Nephron (organoid): ENCODE results near the gene TBC1D12.

Source experiments
- H3K27ac Mint-ChIP-seq, 3 experiments: 2 replicates each; pipeline ENCODE4 v1.8.0; 2020; ENCODE audit warnings: mixed read lengths in 3 of 3, mild to moderate bottlenecking in 2 of 3, moderate library complexity in 1 of 3
- H3K27me3 Mint-ChIP-seq: 2 replicates; pipeline ENCODE4 v1.8.0; 2021; ENCODE audit warnings: low read depth, mild to moderate bottlenecking, moderate library complexity, mixed read lengths
- H3K36me3 Mint-ChIP-seq: 2 replicates; pipeline ENCODE4 v1.8.0; 2020; ENCODE audit warnings: low read depth, mixed read lengths
- H3K4me1 Mint-ChIP-seq: 2 replicates; pipeline ENCODE4 v1.8.0; 2020; ENCODE audit warnings: mixed read lengths
- H3K4me3 Mint-ChIP-seq, 3 experiments: 2 replicates each; pipeline ENCODE4 v1.8.0; 2020; ENCODE audit warnings: mild to moderate bottlenecking in 3 of 3, mixed read lengths in 3 of 3, moderate library complexity in 2 of 3
- H3K9me3 Mint-ChIP-seq: 2 replicates; pipeline ENCODE4 v1.8.0; 2020; ENCODE audit warnings: mixed read lengths
- CTCF ChIP-seq, 3 experiments: fragments of 200-600 bp; sonication (generic); IDR thresholded peaks; one replicate each; pipeline ENCODE4 v1.5.0; 2021; ENCODE audit warnings: antibody characterized with exemption in 3 of 3; ENCODE audit not compliant: unreplicated experiment in 3 of 3

The TBC1D12 gene

GRCh38 chr10:94420998-94421528 lies 18.7 kb downstream of the TBC1D12 start:
- H3K27ac Mint-ChIP-seq = no peak overlapping the region
- H3K36me3 Mint-ChIP-seq = peaks cover 7% of the 10 kb centered on the region
- no peak overlapping the region for H3K4me3 Mint-ChIP-seq
- TF ChIP-seq CTCF (IDR thresholded peaks at IDR 0.05; ENCODE audit: unreplicated experiment in 3 of 3) = no peak
- no peaks in the 10 kb centered on the region for H3K27me3 Mint-ChIP-seq
- peaks cover 11% of the 10 kb centered on the region for H3K9me3 Mint-ChIP-seq
- peaks cover 24% of the 10 kb centered on the region for H3K4me1 Mint-ChIP-seq

GRCh38 chr10:94423627-94424026 lies 21.3 kb downstream of the TBC1D12 start:
- no peaks in the 10 kb centered on the region for H3K27me3 Mint-ChIP-seq
- TF ChIP-seq CTCF (IDR thresholded peaks at IDR 0.05; ENCODE audit: unreplicated experiment in 3 of 3) = no peak
- peaks cover 11% of the 10 kb centered on the region for H3K36me3 Mint-ChIP-seq
- H3K4me3 Mint-ChIP-seq = no peak overlapping the region
- peak overlapping the region in 2 of 3 experiments; percentile 54 to 61 for H3K27ac Mint-ChIP-seq
- H3K9me3 Mint-ChIP-seq = peaks cover 15% of the 10 kb centered on the region
- peaks cover 14% of the 10 kb centered on the region for H3K4me1 Mint-ChIP-seq

GRCh38 chr10:94424714-94425337 lies 22.5 kb downstream of the TBC1D12 start:
- peaks cover 15% of the 10 kb centered on the region for H3K9me3 Mint-ChIP-seq
- no peaks in the 10 kb centered on the region for H3K27me3 Mint-ChIP-seq
- H3K4me3 Mint-ChIP-seq = no peak overlapping the region
- H3K27ac Mint-ChIP-seq = no peak overlapping the region
- peaks cover 11% of the 10 kb centered on the region for H3K36me3 Mint-ChIP-seq
- TF ChIP-seq CTCF (IDR thresholded peaks at IDR 0.05; ENCODE audit: unreplicated experiment in 3 of 3) = no peak
- peaks cover 20% of the 10 kb centered on the region for H3K4me1 Mint-ChIP-seq

GRCh38 chr10:94425942-94426341 lies 23.6 kb downstream of the TBC1D12 start:
- TF ChIP-seq CTCF (IDR thresholded peaks at IDR 0.05; ENCODE audit: unreplicated experiment in 3 of 3) = no peak
- Mint-ChIP-seq H3K9me3 (peaks cover 15% of the 10 kb centered on the region), H3K36me3 (peaks cover 11% of the 10 kb centered on the region), H3K4me3 (no peak overlapping the region), H3K27me3 (no peaks in the 10 kb centered on the region), H3K4me1 (peaks cover 28% of the 10 kb centered on the region), H3K27ac (no peak overlapping the region)

- no peak for TF ChIP-seq CTCF (IDR thresholded peaks at IDR 0.05; ENCODE audit: unreplicated experiment in 3 of 3)
- no peaks in the 10 kb centered on the region for H3K27me3 Mint-ChIP-seq
- peaks cover 11% of the 10 kb centered on the region for H3K36me3 Mint-ChIP-seq
- H3K9me3 Mint-ChIP-seq = peaks cover 15% of the 10 kb centered on the region
- no peak overlapping the region for H3K4me3 Mint-ChIP-seq
- H3K27ac Mint-ChIP-seq = no peak overlapping the region
- H3K4me1 Mint-ChIP-seq = peaks cover 37% of the 10 kb centered on the region
Observed at GRCh38 chr10:94427166-94427565, 24.8 kb downstream of the TBC1D12 start.
